ENCODE measurements around the gene AUTS2.

Gene AUTS2

GRCh38 chr7:69857014-69857413 is 258.7 kb downstream of the AUTS2 start:
- DNase-seq (ENCODE audit: low spot score): no peak

GRCh38 chr7:69858471-69858870 is 260.2 kb downstream of the AUTS2 start:
- no peak for DNase-seq (ENCODE audit: low spot score)

GRCh38 chr7:69859342-69859741 is 261.1 kb downstream of the AUTS2 start:
- no peak for DNase-seq (ENCODE audit: low spot score)

GRCh38 chr7:69860486-69860885 is 262.2 kb downstream of the AUTS2 start:
- DNase-seq (ENCODE audit: low spot score): no peak

- DNase-seq (ENCODE audit: low spot score): no peak
These were observed 262.8 kb downstream of the AUTS2 start for GRCh38 chr7:69860941-69861622.

- DNase-seq (ENCODE audit: low spot score): no peak
These were observed 264.3 kb downstream of the AUTS2 start for GRCh38 chr7:69862413-69863064.

- no peak for DNase-seq (ENCODE audit: low spot score)
These were observed 266.0 kb downstream of the AUTS2 start for GRCh38 chr7:69864274-69864673.

GRCh38 chr7:69864822-69865221 is 266.5 kb downstream of the AUTS2 start:
- no peak for DNase-seq (ENCODE audit: low spot score)

GRCh38 chr7:69868921-69869320 is 270.6 kb downstream of the AUTS2 start:
- DNase-seq (ENCODE audit: low spot score): no peak

GRCh38 chr7:69871213-69871885 is 273.1 kb downstream of the AUTS2 start:
- no peak for DNase-seq (ENCODE audit: low spot score)

- DNase-seq (ENCODE audit: low spot score): no peak
These were observed 273.8 kb downstream of the AUTS2 start for GRCh38 chr7:69871886-69872569.

- no peak for DNase-seq (ENCODE audit: low spot score)
These were observed 275.2 kb downstream of the AUTS2 start for GRCh38 chr7:69873512-69873911.

- no peak for DNase-seq (ENCODE audit: low spot score)
These were observed 279.7 kb downstream of the AUTS2 start for GRCh38 chr7:69878015-69878414.

GRCh38 chr7:69878591-69878990 is 280.3 kb downstream of the AUTS2 start:
- no peak for DNase-seq (ENCODE audit: low spot score)

- no peak for DNase-seq (ENCODE audit: low spot score)
These were observed 281.7 kb downstream of the AUTS2 start for GRCh38 chr7:69879989-69880388.

GRCh38 chr7:69880840-69881239 is 282.6 kb downstream of the AUTS2 start:
- DNase-seq (ENCODE audit: low spot score): no peak

GRCh38 chr7:69882269-69882668 is 284.0 kb downstream of the AUTS2 start:
- no peak for DNase-seq (ENCODE audit: low spot score)

- DNase-seq (ENCODE audit: low spot score): no peak
These were observed 285.2 kb downstream of the AUTS2 start for GRCh38 chr7:69883399-69883891.

GRCh38 chr7:69885431-69885830 is 287.2 kb downstream of the AUTS2 start:
- no peak for DNase-seq (ENCODE audit: low spot score)

- DNase-seq (ENCODE audit: low spot score): peak; percentile 9
These were observed 291.2 kb downstream of the AUTS2 start for GRCh38 chr7:69889338-69889975.

GRCh38 chr7:69889976-69890351 is 291.7 kb downstream of the AUTS2 start:
- no peak for DNase-seq (ENCODE audit: low spot score)

- no peak for DNase-seq (ENCODE audit: low spot score)
These were observed 294.5 kb downstream of the AUTS2 start for GRCh38 chr7:69892790-69893189.

Measured in germinal center (tissue), 1 donor.